H1 (cell line): ENCODE results near the gene AMH. TPM values are rescaled to one million over a fixed set of nuclear protein-coding genes. Genes with fewer than 3 reads are reported as not detected.
A peak's percentile ranks its signal among the peaks of the same experiment; 100 is the strongest.

Experiments used
- CTCF ChIA-PET: fragments of 300-600 bp; sonication (Branson Sonifier 250); formaldehyde crosslinking; loops from one replicate; lab custom pipeline; 2021; ENCODE audit not compliant: partially characterized antibody; lab: Charles Lee
- POLR2A ChIA-PET: fragments of 300-600 bp; sonication (Branson Sonifier 250); formaldehyde crosslinking; loops from one replicate; lab custom pipeline; 2021; ENCODE audit warnings: inconsistent platforms; ENCODE audit not compliant: partially characterized antibody; lab: Charles Lee
- DNase-seq, 2 experiments: peaks; one replicate each; pipeline versions ENCODE4 v3.0.0 to v3.0.0-alpha.2; 2010 to 2022; ENCODE audit warnings: low spot score in 2 of 2, low read depth in 1 of 2, mixed read lengths in 1 of 2
- FAIRE-seq: peaks from 2 replicates; lab custom pipeline; 2011; peaks lifted over from hg19 to GRCh38; lab: Jason Lieb, UNC
- H2AFZ ChIP-seq: 2 replicates; pipeline ENCODE4 v1.8.1; 2012; ENCODE audit warnings: low read length, inconsistent platforms
- H2AK5ac ChIP-seq: 2 replicates; pipeline ENCODE4 v1.6.1; 2013; ENCODE audit warnings: low read depth, low read length
- H2BK120ac ChIP-seq: replicated peaks from 2 replicates; pipeline ENCODE3; 2013; ENCODE audit warnings: low read depth, low read length, inconsistent platforms
- H2BK12ac ChIP-seq: 2 replicates; pipeline ENCODE4 v1.6.1; 2013; ENCODE audit warnings: low read depth, low read length
- H2BK15ac ChIP-seq: 2 replicates; pipeline ENCODE4 v1.6.1; 2013; ENCODE audit warnings: low read length
- H2BK20ac ChIP-seq: 2 replicates; pipeline ENCODE4 v1.6.1; 2013; ENCODE audit warnings: low read length
- H2BK5ac ChIP-seq: 2 replicates; pipeline ENCODE4 v1.6.1; 2013; ENCODE audit warnings: low read depth, low read length
- H3K14ac ChIP-seq: 2 replicates; pipeline ENCODE4 v1.6.1; 2013; ENCODE audit warnings: inconsistent platforms; ENCODE audit not compliant: insufficient read length
- H3K18ac ChIP-seq: 2 replicates; pipeline ENCODE4 v1.6.1; 2013; ENCODE audit warnings: low read length; ENCODE audit errors: extremely low read depth
- H3K23ac ChIP-seq: 2 replicates; pipeline ENCODE4 v1.6.1; 2013; ENCODE audit warnings: inconsistent platforms; ENCODE audit not compliant: insufficient read length
- H3K23me2 ChIP-seq: 2 replicates; pipeline ENCODE4 v1.6.1; 2013; ENCODE audit warnings: low read depth, low read length
- H3K27ac ChIP-seq: 2 replicates; pipeline ENCODE4 v1.6.1; 2011; ENCODE audit warnings: low read depth, low read length, inconsistent platforms
- H3K27me3 ChIP-seq, 4 experiments: replicated peaks in 1 of 4; 1 replicate in 1 of 4; 2 replicates in 3 of 4; pipeline versions ENCODE4 v1.6.1 to v1.8.1; 2011 to 2013; ENCODE audit warnings: low read length in 3 of 4, mild to moderate bottlenecking in 3 of 4, inconsistent platforms in 2 of 4, mixed read lengths in 2 of 4, moderate library complexity in 1 of 4; ENCODE audit not compliant: control insufficient read depth in 3 of 4, insufficient read depth in 3 of 4; ENCODE audit errors: extremely low read depth in 1 of 4
- H3K36me3 ChIP-seq, 4 experiments: 2 replicates each; pipeline versions ENCODE4 v1.6.1 to v1.8.1; 2011 to 2013; ENCODE audit warnings: mild to moderate bottlenecking in 4 of 4, low read length in 3 of 4, moderate library complexity in 2 of 4, control low read depth in 1 of 4, inconsistent platforms in 1 of 4; ENCODE audit not compliant: insufficient read depth in 4 of 4, control insufficient read depth in 2 of 4
- H3K4ac ChIP-seq: replicated peaks from 2 replicates; pipeline ENCODE3; 2013; ENCODE audit warnings: low read length, low read depth, mixed read lengths, inconsistent platforms; ENCODE audit not compliant: insufficient read length
- H3K4me1 ChIP-seq, 4 experiments: replicated peaks in 1 of 4; 1 replicate in 1 of 4; 2 replicates in 3 of 4; pipeline versions ENCODE4 v1.6.1 to v1.8.1; 2011 to 2013; ENCODE audit warnings: low read length in 3 of 4, inconsistent platforms in 2 of 4, mixed read lengths in 1 of 4; ENCODE audit not compliant: insufficient read depth in 4 of 4, control insufficient read depth in 3 of 4
- H3K4me2 ChIP-seq, 2 experiments: 2 replicates each; pipeline versions ENCODE4 v1.6.1 to v1.8.1; 2011 to 2013; ENCODE audit warnings: low read depth in 2 of 2, low read length in 2 of 2, control low read depth in 1 of 2, inconsistent platforms in 1 of 2, mild to moderate bottlenecking in 1 of 2; ENCODE audit not compliant: insufficient read depth in 1 of 2
- H3K4me3 ChIP-seq, 4 experiments: fragments of 200-600, 300-600 bp in 1 of 4; sonication (generic), shearing (Covaris generic), sonication (Bioruptor Twin) in 1 of 4; 2 replicates each; pipeline versions ENCODE4 v1.5.1 to v1.8.1; 2011 to 2016; ENCODE audit warnings: low read length in 4 of 4, low read depth in 3 of 4, control low read depth in 2 of 4, inconsistent platforms in 2 of 4, mild to moderate bottlenecking in 2 of 4, mixed read lengths in 1 of 4, moderate library complexity in 1 of 4; ENCODE audit not compliant: insufficient read depth in 2 of 4; ENCODE audit errors: extremely low read depth in 1 of 4
- H3K56ac ChIP-seq: replicated peaks from 2 replicates; pipeline ENCODE3; 2013; ENCODE audit warnings: low read depth, mild to moderate bottlenecking, mixed read lengths, low read length, inconsistent platforms; ENCODE audit not compliant: insufficient read length
- H3K79me1 ChIP-seq: 2 replicates; pipeline ENCODE4 v1.6.1; 2013; ENCODE audit warnings: low read depth, low read length, control low read depth
- H3K79me2 ChIP-seq, 2 experiments: 2 replicates each; pipeline versions ENCODE4 v1.6.1 to v1.8.1; 2012 to 2013; ENCODE audit warnings: low read length in 2 of 2, mild to moderate bottlenecking in 2 of 2, inconsistent platforms in 1 of 2; ENCODE audit not compliant: insufficient read depth in 2 of 2, control insufficient read depth in 1 of 2
- H3K9ac ChIP-seq, 4 experiments: replicated peaks in 1 of 4; 1 replicate in 1 of 4; 2 replicates in 3 of 4; pipeline versions ENCODE4 v1.6.1 to v1.8.1; 2011 to 2013; ENCODE audit warnings: low read depth in 3 of 4, low read length in 3 of 4, control low read depth in 2 of 4, mild to moderate bottlenecking in 2 of 4, moderate library complexity in 2 of 4, inconsistent platforms in 1 of 4; ENCODE audit errors: extremely low read depth in 1 of 4
- H3K9me3 ChIP-seq, 2 experiments: 2 replicates each; pipeline versions ENCODE4 v1.6.1 to v1.8.1; 2012 to 2013; ENCODE audit warnings: mild to moderate bottlenecking in 2 of 2, moderate library complexity in 2 of 2, control low read depth in 1 of 2, inconsistent platforms in 1 of 2, low read depth in 1 of 2, low read length in 1 of 2, mixed read lengths in 1 of 2; ENCODE audit not compliant: insufficient read depth in 2 of 2
- H4K20me1 ChIP-seq, 2 experiments: replicated peaks in 1 of 2; 2 replicates each; pipeline versions ENCODE3 to v1.8.1; 2011 to 2013; ENCODE audit warnings: inconsistent platforms in 2 of 2, low read length in 2 of 2, mild to moderate bottlenecking in 1 of 2; ENCODE audit not compliant: insufficient read depth in 2 of 2, control insufficient read depth in 1 of 2
- H4K5ac ChIP-seq: 2 replicates; pipeline ENCODE4 v1.6.1; 2013; ENCODE audit warnings: low read length, low read depth, mixed read lengths, inconsistent platforms; ENCODE audit not compliant: insufficient read length
- H4K8ac ChIP-seq: 2 replicates; pipeline ENCODE4 v1.8.0; 2013; ENCODE audit warnings: mild to moderate bottlenecking, moderate library complexity, low read length, inconsistent platforms; ENCODE audit not compliant: insufficient read depth; ENCODE audit errors: extremely low read depth
- H4K91ac ChIP-seq: replicated peaks from 2 replicates; pipeline ENCODE3; 2013; ENCODE audit warnings: low read length, mixed read lengths, inconsistent platforms; ENCODE audit not compliant: insufficient read length
- BCL11A ChIP-seq, 2 experiments: IDR thresholded peaks; one replicate each; pipeline ENCODE4 v1.6.1; 2011; ENCODE audit warnings: low read depth in 2 of 2, low read length in 2 of 2, mild to moderate bottlenecking in 2 of 2
- CTCF ChIP-seq, 3 experiments: IDR thresholded peaks; 1 replicate in 2 of 3; 2 replicates in 1 of 3; pipeline versions ENCODE4 v1.5.1 to v1.6.1; 2011; ENCODE audit warnings: low read length in 3 of 3, mild to moderate bottlenecking in 3 of 3, inconsistent platforms in 2 of 3, low read depth in 1 of 3, moderate library complexity in 1 of 3; ENCODE audit not compliant: insufficient read depth in 1 of 3; ENCODE audit errors: control extremely low read depth in 1 of 3
- KDM4A ChIP-seq: IDR thresholded peaks from one replicate; pipeline ENCODE4 v1.7.1; 2012; ENCODE audit warnings: low read depth, mild to moderate bottlenecking, moderate library complexity, low read length, inconsistent platforms; ENCODE audit not compliant: severe bottlenecking
- PHF8 ChIP-seq: fragments of 200-600 bp; sonication (generic); conservative IDR thresholded peaks from 2 replicates; pipeline ENCODE4 v1.7.1; 2012; ENCODE audit warnings: low read depth, mild to moderate bottlenecking, inconsistent platforms, low read length, moderate library complexity
- RXRA ChIP-seq: IDR thresholded peaks from 2 replicates; pipeline ENCODE4 v1.6.1; 2011; ENCODE audit warnings: low read depth, mild to moderate bottlenecking, low read length, moderate library complexity; ENCODE audit not compliant: insufficient read depth
- SP1 ChIP-seq: IDR thresholded peaks from 2 replicates; pipeline ENCODE4 v1.6.1; 2011; ENCODE audit warnings: low read depth, low read length
- SRF ChIP-seq: IDR thresholded peaks from 2 replicates; pipeline ENCODE4 v1.6.1; 2011; ENCODE audit warnings: mild to moderate bottlenecking, low read depth, low read length, moderate library complexity
- WGBS, 2 experiments: shearing (Covaris generic) in 1 of 2; methylation state at CpG; one replicate each; pipeline versions ENCODE4 v1.1.6 to v1.1.7; 2013 to 2015; ENCODE audit warnings: low lambda C conversion rate in 2 of 2, mixed read lengths in 2 of 2, inconsistent platforms in 1 of 2, low coverage in 1 of 2, missing lambda C conversion rate in 1 of 2; ENCODE audit not compliant: insufficient replicate concordance in 2 of 2, insufficient coverage in 1 of 2, insufficient read length in 1 of 2; ENCODE audit errors: extremely low coverage in 1 of 2, missing lambda C conversion rate in 1 of 2; 5-methylcytosine and 5-hydroxymethylcytosine counted together
- polyA plus RNA-seq, 7 experiments: library from polyadenylated mRNA; depleted of rRNA in 3 of 7; stranded (reverse) in 5 of 7; unstranded in 2 of 7; fragments of >200 nt in 5 of 7; fragments of 200-250 nt in 2 of 7; gene quantifications; 1 replicate in 5 of 7; 2 replicates in 1 of 7; 4 replicates in 1 of 7; pipeline versions ENCODE4 v1.2.1 to v1.2.3, GENCODE V29; 2011 to 2013; ENCODE audit warnings: missing spikeins in 2 of 7, mixed read lengths in 2 of 7
- total RNA-seq: library from RNA; stranded (reverse); fragmentation: NEBNext Ultra II Directional; extraction: Animal tissue kit (Norgen Biotek cat#: 25700); gene quantifications from 2 replicates; pipeline ENCODE4 v1.2.1, GENCODE V29; 2021

AMH gene
- total and polyA plus RNA-seq, 2 of the 8 experiments (the other 6 are each of a cell fraction or from before 2014, with no cell fraction given), result 10.5 to 15.4 TPM

GRCh38 chr19:2273356-2274184, 24.4 kb downstream of the AMH start:
- H2BK120ac ChIP-seq, result no peak overlapping the region
- H4K5ac ChIP-seq, result peak overlapping the region; percentile 34
- H3K79me2 ChIP-seq, result peaks cover 20 to 40% of the 10 kb centered on the region in 2 experiments; a peak in 3 of 4 replicates
- CTCF ChIA-PET, result interaction anchor here (0.6 to 6.2 kb wide), 21 partner anchors 11 to 580 kb away, joined by 3 to 106 read pairs (median 8); partner anchors contain the start of genes JSRP1 and TMPRSS9
- H3K4ac ChIP-seq, result no peak overlapping the region
- peak overlapping the region in 3 of 4 experiments; percentile 18 to 53 (median 23); a peak in 4 of 8 replicates for H3K4me3 ChIP-seq
- H4K20me1 ChIP-seq, result peaks cover 22 to 31% of the 10 kb centered on the region in 2 experiments
- H3K79me1 ChIP-seq, result peaks cover 3% of the 10 kb centered on the region; the same call in 1 of the 2 replicates
- H3K23me2 ChIP-seq, result peaks cover 5% of the 10 kb centered on the region; the same call in 1 of the 2 replicates
- no peak for FAIRE-seq
- H3K9me3 ChIP-seq, result no peaks in the 10 kb centered on the region
- POLR2A ChIA-PET, result interaction anchor here (1.0 to 23.4 kb wide), 12 partner anchors 10 to 155 kb away, joined by 3 to 330 read pairs (median 6); partner anchors contain the start of genes AMH, JSRP1, LSM7 and PLEKHJ1
- no peak overlapping the region for H3K56ac ChIP-seq
- H3K14ac ChIP-seq, result no peak overlapping the region
- H2AK5ac ChIP-seq, result no peak overlapping the region
- no peak overlapping the region for H3K23ac ChIP-seq
- H3K27me3 ChIP-seq, result no peaks in the 10 kb centered on the region
- H4K91ac ChIP-seq, result no peak overlapping the region
- H2BK20ac ChIP-seq, result no peak overlapping the region
- WGBS, 2 experiments, result 14% methylated on average over 41 of the region's 45 CpGs; no CpG with 5 or more reads in 1 of the 2 experiments
- peak overlapping the region in 2 of 4 experiments; percentile 9 to 51; a peak in 2 of 7 replicates for H3K9ac ChIP-seq
- no peak overlapping the region for H2BK5ac ChIP-seq
- H3K18ac ChIP-seq, result no peak overlapping the region; the same call in 1 of the 2 replicates
- H3K27ac ChIP-seq, result no peak overlapping the region; the same call in 1 of the 2 replicates
- H4K8ac ChIP-seq, result peak overlapping the region; percentile 9; the same call in 1 of the 2 replicates
- H2BK12ac ChIP-seq, result no peak overlapping the region
- H3K4me2 ChIP-seq, result peak overlapping the region; percentile 73 to 79
- DNase-seq, result peak; percentile 73 to 98
- no peak overlapping the region for H2AFZ ChIP-seq
- H2BK15ac ChIP-seq, result no peak overlapping the region
- peaks cover 3 to 23% (median 9%) of the 10 kb centered on the region in 4 experiments; a peak in 5 of 8 replicates for H3K36me3 ChIP-seq
- H3K4me1 ChIP-seq, result peaks cover 0 to 17% (median 7%) of the 10 kb centered on the region in 4 experiments; a peak in 5 of 7 replicates
- no peak for TF ChIP-seq SP1
- no peak for TF ChIP-seq KDM4A
- no peak for TF ChIP-seq PHF8
- TF ChIP-seq BCL11A (IDR thresholded peaks at IDR 0.05; ENCODE audit: low read depth in 2 of 2, low read length in 2 of 2), result no peak
- peak; percentile 81 to 97 (median 96) for TF ChIP-seq CTCF (IDR thresholded peaks at IDR 0.05; ENCODE audit: control extremely low read depth in 1 of 3, insufficient read depth in 1 of 3, low read depth in 1 of 3, low read length in 3 of 3)
- 0 out of 2 replicates have a peak, but pooled peaks have one; percentile 40 for TF ChIP-seq SRF
- no peak for TF ChIP-seq RXRA
